Measurements from ENCODE around the gene OSBP2. TPM values are rescaled to one million over a fixed set of nuclear protein-coding genes. Genes with fewer than 3 reads are reported as not detected.

Gene OSBP2
- total and polyA plus RNA-seq, 2 of the 13 experiments (the other 11 are each of a cell fraction or from before 2014, with no cell fraction given), result 5.0 to 7.7 TPM

DNA sequence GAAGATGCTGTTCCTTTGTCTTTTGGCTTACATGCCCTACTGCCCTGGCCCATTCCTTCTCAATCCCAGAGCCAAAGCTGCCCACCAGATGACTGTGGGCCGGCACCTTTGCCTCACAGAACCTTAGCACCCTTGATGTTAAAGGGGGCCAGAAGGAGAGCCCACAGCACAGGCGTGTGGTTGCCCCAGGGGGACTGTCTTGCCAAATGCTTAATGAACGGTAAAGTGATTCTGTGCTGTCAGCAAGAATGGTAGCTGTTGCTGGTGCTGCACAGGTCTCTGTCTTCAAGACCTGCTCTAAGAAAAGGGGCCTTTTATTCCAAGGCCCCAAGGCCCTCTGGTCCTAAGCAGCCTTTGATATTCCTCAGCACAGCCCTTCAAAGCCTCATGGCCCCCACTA is 160.6 kb downstream of the OSBP2 start:
- no peak for ATAC-seq
- no peaks in the 10 kb centered on the region for H3K79me2 ChIP-seq (ENCODE audit: insufficient read depth, low read length)
- no peak overlapping the region for H3K27ac ChIP-seq (ENCODE audit: extremely low read length, insufficient read depth, low read length)
- no TSS peak for BruUV-seq (replicated peaks)
- ChIA-PET POLR2A (no interaction called here), CTCF (ENCODE audit: low intra/inter-chr PET ratio, low total read pairs) (no interaction called here)
- FAIRE-seq, result no peak
- DNase-seq (ENCODE audit: low spot score), result no peak
- no peaks in the 10 kb centered on the region for H4K20me1 ChIP-seq (ENCODE audit: insufficient read depth, low read length)
- H3K27me3 ChIP-seq (ENCODE audit: control insufficient read depth in 1 of 2, insufficient read depth in 2 of 2, low read length in 2 of 2), result peaks cover 0 to 3% of the 10 kb centered on the region in 2 experiments; a peak in 1 of 5 replicates
- no peaks in the 10 kb centered on the region for H3K9me3 ChIP-seq (ENCODE audit: low read length)
- no peak overlapping the region for H2AFZ ChIP-seq (ENCODE audit: low read length)
- H3K4me1 ChIP-seq (ENCODE audit: insufficient read depth, low read length), result no peaks in the 10 kb centered on the region
- no peak overlapping the region for H3K4me3 ChIP-seq (replicated peaks in 1 of 3; ENCODE audit: insufficient read depth in 1 of 3, low read depth in 2 of 3, low read length in 3 of 3)
- intact Hi-C loops (cut with micrococcal nuclease; ENCODE audit: unreplicated experiment) (no loop called here), in situ Hi-C loops (cut with HindIII; ENCODE audit: extremely low pct_ligation_motif_present, low pct_unique_long_range_greater_than_20kb) (no loop called here)
- no peaks in the 10 kb centered on the region for H3K36me3 ChIP-seq (replicated peaks in 1 of 2; ENCODE audit: control insufficient read depth in 1 of 2, insufficient read depth in 2 of 2, low read length in 2 of 2)
- no peak overlapping the region for H3K4me2 ChIP-seq (ENCODE audit: low read depth, low read length)
- 44% methylated on average over 3 of the region's 3 CpGs for WGBS (ENCODE audit: low lambda C conversion rate)
- no peak overlapping the region for H3K9ac ChIP-seq (ENCODE audit: insufficient read depth, low read depth, low read length)
- TF ChIP-seq RFX5 (IDR thresholded peaks at IDR 0.05; ENCODE audit: low read depth, low read length) (no peak), ZMYM3 (CRISPR knock-in tag; IDR thresholded peaks at IDR 0.05) (no peak), E2F2 (CRISPR knock-in tag; IDR thresholded peaks at IDR 0.05; ENCODE audit: borderline replicate concordance) (no peak), BCL6 (CRISPR knock-in tag; IDR thresholded peaks at IDR 0.05) (no peak), ZNF83 (CRISPR knock-in tag; IDR thresholded peaks at IDR 0.05; ENCODE audit: borderline replicate concordance) (no peak), BORCS8-MEF2B (CRISPR knock-in tag; IDR thresholded peaks at IDR 0.05) (no peak), HDAC2 (CRISPR knock-in tag; IDR thresholded peaks at IDR 0.05) (no peak), CHD2 (IDR thresholded peaks at IDR 0.05; ENCODE audit: low read depth, low read length) (no peak), HBP1 (CRISPR knock-in tag; IDR thresholded peaks at IDR 0.05; ENCODE audit: low read depth) (no peak), RFX1 (IDR thresholded peaks at IDR 0.05) (no peak), THAP9 (CRISPR knock-in tag; IDR thresholded peaks at IDR 0.05; ENCODE audit: borderline replicate concordance) (no peak), SMAD9 (CRISPR knock-in tag; IDR thresholded peaks at IDR 0.05) (no peak), SP2 (CRISPR knock-in tag; IDR thresholded peaks at IDR 0.05) (no peak), MAFG (CRISPR knock-in tag; IDR thresholded peaks at IDR 0.05) (no peak), ZNF674 (CRISPR knock-in tag; IDR thresholded peaks at IDR 0.05; ENCODE audit: low read depth) (no peak)
- TF ChIP-seq, protein P1, sequence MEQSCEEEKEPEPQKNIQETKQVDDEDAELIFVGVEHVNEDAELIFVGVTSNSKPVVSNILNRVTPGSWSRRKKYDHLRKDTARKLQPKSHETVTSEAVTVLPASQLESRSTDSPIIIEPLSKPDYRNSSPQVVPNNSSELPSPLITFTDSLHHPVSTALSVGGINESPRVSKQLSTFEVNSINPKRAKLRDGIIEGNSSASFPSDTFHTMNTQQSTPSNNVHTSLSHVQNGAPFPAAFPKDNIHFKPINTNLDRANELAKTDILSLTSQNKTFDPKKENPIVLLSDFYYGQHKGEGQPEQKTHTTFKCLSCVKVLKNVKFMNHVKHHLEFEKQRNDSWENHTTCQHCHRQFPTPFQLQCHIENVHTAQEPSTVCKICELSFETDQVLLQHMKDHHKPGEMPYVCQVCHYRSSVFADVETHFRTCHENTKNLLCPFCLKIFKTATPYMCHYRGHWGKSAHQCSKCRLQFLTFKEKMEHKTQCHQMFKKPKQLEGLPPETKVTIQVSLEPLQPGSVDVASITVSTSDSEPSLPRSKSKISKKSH (CRISPR knock-in tag; IDR thresholded peaks at IDR 0.05; ENCODE audit: borderline replicate concordance), result no peak
- TF ChIP-seq, protein P2, sequence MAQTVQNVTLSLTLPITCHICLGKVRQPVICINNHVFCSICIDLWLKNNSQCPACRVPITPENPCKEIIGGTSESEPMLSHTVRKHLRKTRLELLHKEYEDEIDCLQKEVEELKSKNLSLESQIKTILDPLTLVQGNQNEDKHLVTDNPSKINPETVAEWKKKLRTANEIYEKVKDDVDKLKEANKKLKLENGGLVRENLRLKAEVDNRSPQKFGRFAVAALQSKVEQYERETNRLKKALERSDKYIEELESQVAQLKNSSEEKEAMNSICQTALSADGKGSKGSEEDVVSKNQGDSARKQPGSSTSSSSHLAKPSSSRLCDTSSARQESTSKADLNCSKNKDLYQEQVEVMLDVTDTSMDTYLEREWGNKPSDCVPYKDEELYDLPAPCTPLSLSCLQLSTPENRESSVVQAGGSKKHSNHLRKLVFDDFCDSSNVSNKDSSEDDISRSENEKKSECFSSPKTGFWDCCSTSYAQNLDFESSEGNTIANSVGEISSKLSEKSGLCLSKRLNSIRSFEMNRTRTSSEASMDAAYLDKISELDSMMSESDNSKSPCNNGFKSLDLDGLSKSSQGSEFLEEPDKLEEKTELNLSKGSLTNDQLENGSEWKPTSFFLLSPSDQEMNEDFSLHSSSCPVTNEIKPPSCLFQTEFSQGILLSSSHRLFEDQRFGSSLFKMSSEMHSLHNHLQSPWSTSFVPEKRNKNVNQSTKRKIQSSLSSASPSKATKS (CRISPR knock-in tag; IDR thresholded peaks at IDR 0.05), result no peak
